UCSD-AML1 (cell line): Measurements from ENCODE around the gene TBX3.

Source experiments
- DNase-seq: peaks from one replicate; lab custom pipeline; 2025; ENCODE audit not compliant: unreplicated experiment; lab: John Stamatoyannopoulos, UW

TBX3 gene

GRCh38 chr12:114636723-114637480 is 47.1 kb downstream of the TBX3 start:
- no peak for DNase-seq

GRCh38 chr12:114631242-114631641 is 52.7 kb downstream of the TBX3 start:
- no peak for DNase-seq

GRCh38 chr12:114628199-114628598 is 55.8 kb downstream of the TBX3 start:
- DNase-seq: no peak

- no peak for DNase-seq
Observed at GRCh38 chr12:114627393-114627792, 56.6 kb downstream of the TBX3 start.

DNA sequence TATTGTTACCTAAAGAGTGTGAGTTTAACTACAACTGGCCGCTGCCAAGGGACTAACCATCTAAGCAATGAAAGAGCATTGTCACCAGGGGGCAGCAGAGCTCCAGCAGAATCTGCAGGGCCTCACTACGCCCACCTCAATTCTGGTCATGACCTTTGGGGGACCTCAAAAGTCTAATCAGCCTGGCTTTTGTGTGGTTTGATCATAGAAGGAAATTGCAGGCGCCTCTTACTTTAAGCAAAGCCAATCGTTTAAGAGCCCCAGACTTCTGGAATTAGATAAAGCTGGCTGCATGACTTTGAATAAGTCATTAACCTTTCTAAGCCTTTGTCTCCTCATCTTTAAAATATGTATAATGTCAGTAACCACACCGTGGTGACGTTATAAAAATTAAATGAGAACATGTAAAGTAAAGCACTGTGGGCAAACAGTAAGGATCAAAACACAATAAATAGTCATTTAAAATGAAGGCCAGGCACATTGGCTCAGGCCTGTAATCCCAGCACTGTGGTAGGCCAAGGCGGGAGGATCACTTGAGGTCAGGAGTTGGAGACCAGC is 58.6 kb downstream of the TBX3 start:
- peak; percentile 27 for DNase-seq

GRCh38 chr12:114623737-114624136 is 60.2 kb downstream of the TBX3 start:
- DNase-seq: no peak
